K562 (cell line): ENCODE data around the gene CCDC87. TPM values are rescaled to one million over a fixed set of nuclear protein-coding genes. Genes with fewer than 3 reads are reported as not detected.

Source experiments
- ATAC-seq: fragments of 200-7000 bp; cut with Tn5 transposase; 3 replicates; pipeline ENCODE4 v1.9.1; 2020; ENCODE audit warnings: moderate library complexity
- BruUV-seq: library from RNA; stranded (reverse); fragments of 400-500 nt; replicated peaks from 2 replicates; lab custom pipeline; 2021; lab: Mats Ljungman, UMichigan
- CTCF ChIA-PET: fragments of 300-600 bp; formaldehyde crosslinking; extraction: SDS; loops from one replicate; lab custom pipeline; 2021; ENCODE audit warnings: low intra/inter-chr PET ratio; lab: Yijun Ruan, JAX
- POLR2A ChIA-PET: fragments of 300-600, 350-650 bp; sonication (Branson Sonifier 250); formaldehyde crosslinking; extraction: SDS; loops from one replicate; lab custom pipeline; 2021; ENCODE audit warnings: antibody characterized with exemption, inconsistent platforms; lab: Yijun Ruan, JAX
- DNase-seq, 4 experiments: peaks; one replicate each; pipeline versions ENCODE4 v3.0.0 to v3.0.0-alpha.2; 2011 to 2018; ENCODE audit warnings: low spot score in 3 of 4, mixed read lengths in 3 of 4; ENCODE audit errors: extremely low read depth in 1 of 4
- FAIRE-seq: peaks from 2 replicates; lab custom pipeline; 2011; peaks lifted over from hg19 to GRCh38; lab: Jason Lieb, UNC
- H2AFZ ChIP-seq: 2 replicates; pipeline ENCODE4 v1.6.0; 2011; ENCODE audit warnings: low read depth, low read length, control low read depth, inconsistent platforms
- H3K27ac ChIP-seq: fragments of 200-600 bp; 3 replicates; pipeline ENCODE4 v1.8.0; 2011; ENCODE audit warnings: low read depth, mild to moderate bottlenecking, control low read depth, inconsistent platforms, low read length, moderate library complexity, mixed read lengths; ENCODE audit errors: extremely low read depth
- H3K27me3 ChIP-seq, 2 experiments: fragments of 300-600 bp in 1 of 2; 2 replicates in 1 of 2; 3 replicates in 1 of 2; pipeline versions ENCODE4 v1.6.0 to v1.8.0; 2011; ENCODE audit warnings: inconsistent platforms in 2 of 2, low read length in 2 of 2, mild to moderate bottlenecking in 1 of 2, mixed read lengths in 1 of 2, moderate library complexity in 1 of 2; ENCODE audit not compliant: control insufficient read depth in 2 of 2, insufficient read depth in 2 of 2
- H3K36me3 ChIP-seq: fragments of 300-600 bp; 3 replicates; pipeline ENCODE4 v1.8.0; 2011; ENCODE audit warnings: mild to moderate bottlenecking, low read length, inconsistent platforms; ENCODE audit not compliant: control insufficient read depth, insufficient read depth
- H3K4me1 ChIP-seq, 2 experiments: fragments of 200-600 bp in 1 of 2; replicated peaks in 1 of 2; 2 replicates in 1 of 2; 3 replicates in 1 of 2; pipeline versions ENCODE4 v1.5.1 to v1.8.0; 2011; ENCODE audit warnings: inconsistent platforms in 2 of 2, low read length in 2 of 2, mild to moderate bottlenecking in 1 of 2, mixed read lengths in 1 of 2, moderate library complexity in 1 of 2; ENCODE audit not compliant: control insufficient read depth in 2 of 2, insufficient read depth in 2 of 2
- H3K4me2 ChIP-seq: 2 replicates; pipeline ENCODE4 v1.6.1; 2011; ENCODE audit warnings: low read length, control low read depth, inconsistent platforms, mixed read lengths; ENCODE audit not compliant: insufficient read depth
- H3K4me3 ChIP-seq: fragments of 200-600 bp; sonication (generic), shearing (Covaris generic); 2 replicates; pipeline ENCODE4 v1.5.1; 2016; ENCODE audit warnings: control low read depth, inconsistent platforms
- H3K79me2 ChIP-seq: fragments of 200-600 bp; 3 replicates; pipeline ENCODE4 v1.8.0; 2011; ENCODE audit warnings: low read length, inconsistent platforms; ENCODE audit not compliant: control insufficient read depth, insufficient read depth
- H3K9ac ChIP-seq, 2 experiments: 2 replicates each; pipeline versions ENCODE4 v1.6.0 to v1.6.1; 2011; ENCODE audit warnings: low read depth in 2 of 2, low read length in 2 of 2, control low read depth in 1 of 2, inconsistent platforms in 1 of 2, mild to moderate bottlenecking in 1 of 2, mixed read lengths in 1 of 2; ENCODE audit not compliant: insufficient read depth in 1 of 2
- H3K9me1 ChIP-seq: one replicate; pipeline ENCODE4 v1.6.0; 2011; ENCODE audit warnings: inconsistent platforms, mild to moderate bottlenecking, low read length, moderate library complexity; ENCODE audit not compliant: control insufficient read depth, insufficient read depth
- H3K9me3 ChIP-seq: replicated peaks from 2 replicates; pipeline ENCODE4 v1.5.1; 2011; ENCODE audit warnings: low read depth, low read length, inconsistent platforms; ENCODE audit not compliant: control insufficient read depth, insufficient read depth
- H4K20me1 ChIP-seq: replicated peaks from 2 replicates; pipeline ENCODE4 v1.6.1; 2011; ENCODE audit warnings: low read length, inconsistent platforms, mixed read lengths; ENCODE audit not compliant: control insufficient read depth, insufficient read depth
- ZFP36 ChIP-seq: fragments of 150-350 bp; IDR thresholded peaks from 2 replicates; pipeline ENCODE4 v1.6.1; 2018; ENCODE audit warnings: low read length, low read depth; ENCODE audit not compliant: partially characterized antibody
- WGBS: fragments of 100-300 bp; shearing (Covaris generic); methylation state at CpG from one replicate; pipeline ENCODE4 v1.1.6; 2016; ENCODE audit warnings: low coverage, mixed read lengths; ENCODE audit not compliant: insufficient coverage; ENCODE audit errors: missing lambda C conversion rate; 5-methylcytosine and 5-hydroxymethylcytosine counted together
- in situ Hi-C: fragments of 300-500 bp; cut with MboI; formaldehyde crosslinking; loops from 4 replicates; pipeline ENCODE4 v1.15.0; 2018; ENCODE audit warnings: inconsistent platforms, mixed read lengths
- intact Hi-C: fragments of 100-400 bp; cut with micrococcal nuclease; formaldehyde crosslinking; loops from 2 replicates; pipeline ENCODE4 v1.14.2; 2022
- polyA plus RNA-seq, 8 experiments: library from polyadenylated mRNA; depleted of rRNA in 4 of 8; stranded (reverse) in 5 of 8; unstranded in 3 of 8; fragments of >200 nt; fragmentation: Nextera tagmentation in 2 of 8; fragmentation: Illumina TruSeq in 1 of 8; extraction: Ambion mirVana in 2 of 8; extraction: Trizol in 1 of 8; gene quantifications; 2 replicates each; pipeline versions ENCODE4 v1.2.1 to v1.2.3, GENCODE V29; 2011 to 2014; ENCODE audit warnings: inconsistent platforms in 1 of 8, missing spikeins in 1 of 8
- total RNA-seq, 7 experiments: library from RNA; depleted of rRNA in 6 of 7; stranded (reverse); fragments of >200 nt in 6 of 7; fragmentation: Illumina TruSeq in 2 of 7; extraction: Trizol in 2 of 7; gene quantifications; 2 replicates each; pipeline versions ENCODE4 v1.2.1 to v1.2.3, GENCODE V29; 2011 to 2021; ENCODE audit warnings: low replicate concordance in 1 of 7
- TF ChIP-seq, protein P1 (sequence below): fragments of 150-350 bp; conservative IDR thresholded peaks from 2 replicates; pipeline ENCODE4 v1.6.1; 2014; ENCODE audit warnings: low read length

CCDC87 gene
- total and polyA plus RNA-seq, 9 of the 15 experiments (the other 6 are each of a cell fraction or from before 2014, with no cell fraction given), result 0.03 to 0.44 (median 0.15) TPM; not detected in 1

DNA sequence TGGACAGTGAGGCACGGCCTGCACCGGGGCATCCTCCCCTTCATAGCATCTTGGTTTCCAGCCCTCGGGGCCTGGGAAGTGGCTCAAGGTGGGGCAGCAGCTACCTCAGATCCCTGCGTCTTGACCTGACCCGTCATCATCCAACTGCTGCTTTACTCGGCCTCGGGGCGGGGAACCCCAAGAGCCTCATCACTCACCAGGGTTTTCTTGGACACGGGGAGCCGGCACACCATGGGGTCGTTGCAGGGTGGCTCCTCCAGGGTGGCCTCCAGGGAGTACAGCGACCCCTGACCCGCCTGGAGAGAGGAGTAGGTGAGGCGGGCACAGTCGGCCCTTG is 25.1 kb downstream of the CCDC87 start:
- H4K20me1 ChIP-seq, result no peaks in the 10 kb centered on the region
- H3K4me1 ChIP-seq, result peaks cover 8 to 19% of the 10 kb centered on the region in 2 experiments; a peak in 4 of 5 replicates
- ATAC-seq, result no peak
- no peaks in the 10 kb centered on the region for H3K36me3 ChIP-seq
- H3K9me1 ChIP-seq, result no peaks in the 10 kb centered on the region
- BruUV-seq, result no TSS peak
- H3K27ac ChIP-seq, result no peak overlapping the region
- peak overlapping the region in 1 of 2 experiments; percentile 83; a peak in 2 of 4 replicates for H3K9ac ChIP-seq
- FAIRE-seq, result no peak
- H2AFZ ChIP-seq, result peak overlapping the region; percentile 89
- TF ChIP-seq, protein P1, sequence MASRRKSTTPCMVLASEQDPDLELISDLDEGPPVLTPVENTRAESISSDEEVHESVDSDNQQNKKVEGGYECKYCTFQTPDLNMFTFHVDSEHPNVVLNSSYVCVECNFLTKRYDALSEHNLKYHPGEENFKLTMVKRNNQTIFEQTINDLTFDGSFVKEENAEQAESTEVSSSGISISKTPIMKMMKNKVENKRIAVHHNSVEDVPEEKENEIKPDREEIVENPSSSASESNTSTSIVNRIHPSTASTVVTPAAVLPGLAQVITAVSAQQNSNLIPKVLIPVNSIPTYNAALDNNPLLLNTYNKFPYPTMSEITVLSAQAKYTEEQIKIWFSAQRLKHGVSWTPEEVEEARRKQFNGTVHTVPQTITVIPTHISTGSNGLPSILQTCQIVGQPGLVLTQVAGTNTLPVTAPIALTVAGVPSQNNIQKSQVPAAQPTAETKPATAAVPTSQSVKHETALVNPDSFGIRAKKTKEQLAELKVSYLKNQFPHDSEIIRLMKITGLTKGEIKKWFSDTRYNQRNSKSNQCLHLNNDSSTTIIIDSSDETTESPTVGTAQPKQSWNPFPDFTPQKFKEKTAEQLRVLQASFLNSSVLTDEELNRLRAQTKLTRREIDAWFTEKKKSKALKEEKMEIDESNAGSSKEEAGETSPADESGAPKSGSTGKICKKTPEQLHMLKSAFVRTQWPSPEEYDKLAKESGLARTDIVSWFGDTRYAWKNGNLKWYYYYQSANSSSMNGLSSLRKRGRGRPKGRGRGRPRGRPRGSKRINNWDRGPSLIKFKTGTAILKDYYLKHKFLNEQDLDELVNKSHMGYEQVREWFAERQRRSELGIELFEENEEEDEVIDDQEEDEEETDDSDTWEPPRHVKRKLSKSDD, result no peak
- peak; percentile 18 for TF ChIP-seq ZFP36
- CTCF ChIA-PET, result no interaction called here
- DNase-seq, result no peak
- POLR2A ChIA-PET, result interaction anchor here (0.5 to 1.8 kb wide), 5 partner anchors 8 to 923 kb away, joined by 3 to 5 read pairs (median 4); no protein-coding TSS in a partner anchor
- H3K79me2 ChIP-seq, result no peaks in the 10 kb centered on the region
- H3K9me3 ChIP-seq, result no peaks in the 10 kb centered on the region
- peak overlapping the region; percentile 48 for H3K4me3 ChIP-seq
- H3K4me2 ChIP-seq, result peak overlapping the region; percentile 72
- intact Hi-C loops (no loop called here), in situ Hi-C loops (loop anchor here (5.0 kb wide), 1 partner anchor 270 kb away; no protein-coding TSS in a partner anchor)
- WGBS, result 25% methylated on average over 15 of the region's 15 CpGs
- peaks cover 0 to 10% of the 10 kb centered on the region in 2 experiments; a peak in 2 of 5 replicates for H3K27me3 ChIP-seq
